GM18505 (cell line): ENCODE data around the gene DBF4B.

ENCODE experiments used
- ATAC-seq: cut with Tn5 transposase; IDR thresholded peaks from one replicate; pipeline ENCODE4 v1.9.1; 2021; ENCODE audit not compliant: unreplicated experiment
- POLR2A ChIP-seq: IDR thresholded peaks from 4 replicates; pipeline ENCODE4 v1.6.1; 2011; ENCODE audit warnings: borderline replicate concordance; ENCODE audit not compliant: insufficient read depth, insufficient read length; ENCODE audit errors: extremely low read depth

The DBF4B gene

GRCh38 chr17:44794851-44795413 is 86.5 kb downstream of the DBF4B start:
- no peak for ATAC-seq
- no peak for TF ChIP-seq POLR2A

GRCh38 chr17:44795421-44795820 is 87.0 kb downstream of the DBF4B start:
- no peak for ATAC-seq

GRCh38 chr17:44795928-44796327 is 87.5 kb downstream of the DBF4B start:
- ATAC-seq, result no peak
- TF ChIP-seq POLR2A, result no peak

More at GRCh38 chr17:44795421-44795820, 87.0 kb downstream of the DBF4B start:
- no peak for TF ChIP-seq POLR2A

- ATAC-seq, result no peak
- TF ChIP-seq POLR2A, result no peak
These were observed 88.3 kb downstream of the DBF4B start for GRCh38 chr17:44796731-44797130.

GRCh38 chr17:44797802-44798201 is 89.3 kb downstream of the DBF4B start:
- no peak for TF ChIP-seq POLR2A
- no peak for ATAC-seq

GRCh38 chr17:44798356-44798755 is 89.9 kb downstream of the DBF4B start:
- TF ChIP-seq POLR2A, result no peak
- no peak for ATAC-seq
